Measurements from ENCODE around the gene SEPTIN8.
A peak's percentile ranks its signal among the peaks of the same experiment; 100 is the strongest.
"Not testable (repeated sequence)": the region's sequence is repeated elsewhere in the genome, so short reads cannot be mapped to it uniquely, and the experiment has no call there.

Gene SEPTIN8

DNA sequence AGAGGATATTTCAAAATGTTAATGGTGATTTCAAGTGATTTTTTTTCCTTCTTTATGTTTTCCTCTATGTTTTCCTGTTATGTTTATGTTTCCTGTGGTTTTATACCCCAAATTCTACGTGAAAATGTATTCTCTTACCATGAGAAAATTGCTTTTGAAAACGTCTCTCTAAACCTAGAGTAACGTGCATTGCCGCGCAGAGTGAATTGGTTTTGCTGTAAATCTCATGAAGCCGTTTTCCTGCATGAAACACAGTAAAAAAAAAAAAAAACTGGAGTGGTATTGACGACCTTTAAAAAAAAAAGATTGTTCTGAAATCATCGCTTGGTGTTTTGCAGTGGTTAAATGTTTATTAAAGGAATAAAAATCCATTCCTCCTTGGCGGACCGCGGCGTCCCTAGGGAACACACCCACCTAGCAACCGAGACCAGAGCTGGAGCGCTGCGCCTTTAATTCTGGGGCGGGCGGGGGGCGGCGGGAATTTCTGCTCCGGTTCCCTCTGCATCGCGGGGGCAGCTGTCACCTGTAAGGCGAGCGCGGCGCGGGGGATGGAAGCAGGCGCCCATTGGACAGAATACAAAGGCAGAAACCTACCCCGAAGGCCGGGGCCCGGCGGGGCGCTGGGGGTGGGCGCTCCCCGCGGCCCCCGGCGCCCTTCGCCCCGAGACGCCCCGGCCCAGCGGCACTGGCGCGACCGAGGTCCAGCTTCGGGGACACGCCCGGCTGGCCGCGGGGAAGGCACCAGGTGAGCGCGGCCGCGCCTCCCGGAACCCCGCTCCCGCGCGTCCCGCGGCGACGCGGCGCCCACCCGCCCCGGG, 36.0 kb upstream of the SEPTIN8 start, which contains the start of gene SOWAHA:
Gene SOWAHA, plus strand, starts transcription at position 522 of the 818 bp plus-strand sequence. CDS start 320 bp downstream, outside the sequence.
- DNase-seq, result peak; percentile 16 to 24

- no peak for DNase-seq
Measured at GRCh38 chr5:132812123-132812765, 35.2 kb upstream of the SEPTIN8 start.

GRCh38 chr5:132810605-132811004, 33.6 kb upstream of the SEPTIN8 start:
- DNase-seq, result no peak

- DNase-seq, result no peak
Measured at GRCh38 chr5:132808866-132809265, 31.8 kb upstream of the SEPTIN8 start.

DNA sequence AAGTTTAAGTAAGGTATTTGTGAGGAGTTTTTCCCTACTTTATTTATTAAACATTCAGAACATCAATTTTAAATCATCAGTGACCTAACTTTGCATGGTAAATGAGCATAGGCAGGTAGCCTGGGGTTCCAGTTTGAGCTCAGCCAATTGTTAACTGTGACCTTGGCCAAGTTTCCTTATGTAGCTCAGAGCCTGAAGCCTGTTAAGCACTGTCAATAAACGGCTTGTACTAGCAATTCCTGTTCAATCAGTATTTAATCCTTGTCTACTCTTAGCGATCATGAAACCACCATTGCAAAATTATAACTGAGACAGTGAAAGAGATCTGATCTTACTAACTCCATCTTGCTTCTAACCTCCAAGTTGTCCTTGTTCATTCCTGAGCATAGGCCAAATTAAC, 31.4 kb upstream of the SEPTIN8 start:
- DNase-seq, result no peak

DNA sequence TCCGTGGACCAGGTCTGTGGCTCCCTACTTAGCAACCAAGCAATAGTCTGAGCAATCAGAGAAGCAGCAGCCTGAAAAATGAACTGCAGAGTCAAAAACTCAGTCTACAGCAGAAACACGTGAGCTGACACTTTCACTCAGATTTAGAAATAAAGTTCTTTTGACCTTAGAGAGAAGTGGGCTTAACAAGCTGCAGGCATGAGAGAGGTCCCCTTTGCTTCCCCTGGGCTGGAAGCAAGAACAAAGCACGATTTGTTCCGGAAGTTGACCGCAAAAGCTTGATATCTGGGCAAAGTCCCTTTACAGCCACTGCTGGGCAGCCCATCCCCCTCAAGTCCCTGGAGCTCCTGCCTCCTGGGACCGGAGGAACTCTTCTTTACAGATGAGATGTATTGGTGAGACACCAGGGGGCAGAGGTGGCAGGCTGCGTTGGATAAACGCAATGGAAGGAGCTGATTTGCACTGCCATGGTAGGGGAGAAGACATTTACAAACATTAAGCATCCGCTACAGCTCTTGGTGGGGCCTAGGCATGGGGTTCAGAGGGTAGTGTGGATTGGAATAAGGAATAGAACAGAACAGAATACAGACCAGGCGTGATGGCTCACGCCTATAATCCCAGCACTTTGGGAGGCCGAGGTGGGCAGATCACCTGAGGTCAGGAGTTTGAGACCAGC, 30.3 kb upstream of the SEPTIN8 start:
- DNase-seq, result no peak

DNA sequence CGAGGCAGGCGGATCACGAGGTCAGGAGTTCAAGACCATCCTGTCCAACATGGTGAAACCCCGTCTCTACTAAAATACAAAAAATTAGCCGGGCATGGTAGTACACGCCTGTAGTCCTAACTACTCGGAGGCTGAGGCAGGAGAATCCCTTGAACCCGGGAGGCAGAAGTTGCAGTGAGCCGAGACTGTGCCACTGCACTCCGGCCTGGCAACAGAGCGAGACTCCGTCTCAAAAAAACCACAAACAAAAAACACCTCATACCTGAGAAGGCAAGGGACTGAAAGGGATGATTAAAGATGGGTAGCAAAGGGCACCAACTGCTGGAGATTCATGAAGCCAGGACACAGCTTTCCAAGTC, 29.7 kb upstream of the SEPTIN8 start:
- not testable (repeated sequence) for DNase-seq

DNA sequence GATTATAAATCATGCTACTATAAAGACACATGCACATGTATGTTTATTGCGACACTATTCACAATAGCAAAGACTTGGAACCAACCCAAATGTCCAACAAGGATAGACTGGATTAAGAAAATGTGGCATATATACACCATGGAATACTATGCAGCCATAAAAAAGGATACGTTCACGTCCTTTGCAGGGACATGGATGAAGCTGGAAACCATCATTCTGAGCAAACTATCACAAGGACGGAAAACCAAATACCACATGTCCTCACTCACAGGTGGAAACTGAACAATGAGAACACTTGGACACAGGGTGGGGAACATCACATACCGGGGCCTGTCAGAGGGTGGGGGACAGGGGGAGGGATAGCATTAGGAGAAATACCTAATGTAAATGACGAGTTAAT, 28.8 kb upstream of the SEPTIN8 start:
- not testable (repeated sequence) for DNase-seq

DNA sequence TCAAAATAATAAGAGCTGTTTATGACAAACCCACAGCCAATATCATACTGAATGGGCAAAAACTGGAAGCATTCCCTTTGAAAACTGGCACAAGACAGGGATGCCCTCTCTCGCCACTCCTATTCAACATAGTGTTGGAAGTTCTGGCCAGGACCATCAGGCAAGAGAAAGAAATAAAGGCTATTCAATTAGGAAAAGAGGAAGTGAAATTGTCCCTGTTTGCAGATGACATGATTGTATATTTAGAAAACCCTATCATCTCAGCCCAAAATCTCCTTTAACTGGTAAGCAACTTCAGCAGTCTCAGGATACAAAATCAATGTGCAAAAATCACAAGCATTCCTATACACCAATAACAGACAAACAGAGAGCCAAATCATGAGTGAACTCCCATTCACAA, 27.2 kb upstream of the SEPTIN8 start:
- DNase-seq, result not testable (repeated sequence)

DNA sequence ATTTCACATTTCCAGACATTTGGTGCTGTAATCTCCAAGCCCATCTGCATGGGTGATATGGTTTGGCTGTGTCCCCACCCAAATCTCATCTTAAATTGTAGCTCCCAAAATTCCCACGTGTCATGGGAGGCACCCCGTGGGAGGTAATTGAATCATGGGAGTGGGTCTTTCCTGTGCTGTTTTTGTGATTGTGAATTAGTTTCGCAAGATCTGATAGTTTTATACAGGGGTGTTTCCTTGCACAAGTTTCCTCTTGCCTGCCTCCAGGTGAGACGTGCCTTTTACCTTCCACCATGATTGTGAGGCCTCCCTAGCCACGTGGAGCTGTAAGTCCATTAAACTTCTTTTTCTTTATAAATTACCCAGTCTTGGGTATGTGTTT, 25.6 kb upstream of the SEPTIN8 start:
- DNase-seq, result not testable (repeated sequence)

- no peak for DNase-seq
Measured at GRCh38 chr5:132802044-132802684, 25.1 kb upstream of the SEPTIN8 start.

DNA sequence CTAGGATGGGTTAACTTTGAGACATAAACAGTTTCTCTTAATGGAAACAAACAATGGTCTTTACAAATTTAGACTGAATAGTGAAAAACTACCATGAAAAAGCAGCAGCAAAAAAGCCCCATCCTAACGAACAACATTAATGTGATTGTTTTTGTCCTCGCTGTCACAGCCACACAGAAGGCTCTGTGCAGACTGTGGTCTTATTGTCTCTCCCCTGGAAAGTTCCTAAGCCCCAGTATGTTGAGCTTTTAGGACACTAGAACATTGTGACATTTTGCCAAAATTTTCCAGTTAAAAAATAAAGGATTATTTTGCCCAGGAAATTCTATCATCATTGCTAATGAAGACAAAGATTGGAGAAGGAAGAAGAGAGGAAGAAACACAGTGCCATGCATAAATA, 23.5 kb upstream of the SEPTIN8 start:
- no peak for DNase-seq

DNA sequence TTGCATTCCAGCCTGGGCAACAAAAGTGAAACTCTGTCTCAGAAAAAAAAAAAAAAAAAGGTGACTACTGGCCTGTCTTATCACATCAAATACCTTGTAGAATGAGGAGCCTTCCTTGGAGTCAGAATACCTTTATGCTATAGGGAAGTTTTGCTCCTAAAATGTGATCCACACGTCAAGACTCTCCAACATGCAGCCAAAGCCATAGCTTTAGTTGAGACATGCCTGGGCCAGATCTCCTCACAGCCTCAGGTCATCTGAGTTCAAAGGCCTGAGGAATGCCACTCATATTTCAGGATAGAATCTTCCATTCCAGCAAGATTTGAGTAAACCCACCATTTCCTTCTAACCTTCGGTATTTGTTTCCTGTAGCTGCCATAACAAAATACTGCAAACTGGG, 22.4 kb upstream of the SEPTIN8 start:
- no peak for DNase-seq

DNA sequence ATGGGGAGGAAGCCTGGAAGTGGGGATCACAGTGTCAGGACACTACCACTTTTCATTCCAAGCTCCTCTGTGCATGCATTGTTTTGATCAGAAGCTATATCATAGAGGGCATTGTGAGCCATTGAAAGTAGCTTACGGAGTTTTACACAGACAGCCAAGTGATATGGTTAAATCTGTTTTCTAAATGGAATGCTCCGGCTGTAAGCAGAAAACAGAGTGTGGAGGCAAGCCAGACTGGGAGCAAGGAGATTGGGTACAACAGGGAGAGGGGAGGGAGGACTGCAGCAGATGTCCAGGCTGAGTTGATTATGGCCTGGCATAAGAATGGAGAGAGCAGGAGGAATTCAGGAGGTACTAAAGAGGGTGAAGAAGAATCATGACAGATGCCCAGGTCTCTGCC, 20.6 kb upstream of the SEPTIN8 start:
- DNase-seq, result no peak

- DNase-seq, result no peak
Measured at GRCh38 chr5:132791026-132791425, 14.0 kb upstream of the SEPTIN8 start.

DNA sequence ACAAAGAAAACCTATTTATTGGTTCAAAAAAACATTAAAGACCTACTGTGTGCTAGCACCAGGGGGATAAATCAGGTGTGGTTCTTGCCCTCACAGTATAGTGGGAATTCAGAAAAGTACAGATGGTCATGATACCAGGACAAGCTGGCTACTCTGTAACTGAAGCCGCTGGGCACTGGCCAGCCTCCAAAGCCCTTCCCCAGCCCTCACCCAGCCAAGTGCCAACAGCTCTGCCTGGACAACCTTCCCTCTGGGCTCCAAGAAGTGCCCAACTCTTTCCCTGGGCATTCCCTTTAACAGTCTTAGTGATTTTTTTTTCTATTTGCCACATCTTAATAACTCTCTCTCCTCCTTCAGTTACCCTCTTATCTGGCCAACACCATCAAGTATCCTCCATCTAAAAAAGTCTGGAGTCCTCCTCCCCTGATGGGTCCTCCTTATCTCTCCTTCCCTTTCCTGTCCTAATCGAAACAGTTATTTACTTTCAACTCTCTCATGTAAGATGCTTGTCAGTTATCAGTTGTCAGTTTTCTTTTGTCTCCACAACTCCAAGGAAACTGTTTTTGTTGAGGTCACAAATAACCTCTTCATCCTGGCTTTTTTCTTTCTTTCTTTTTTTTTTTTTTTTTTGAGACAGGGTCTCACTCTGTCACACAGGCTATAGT, 13.3 kb upstream of the SEPTIN8 start:
- DNase-seq, result no peak

GRCh38 chr5:132788990-132789886, 12.2 kb upstream of the SEPTIN8 start:
- DNase-seq, result no peak

DNA sequence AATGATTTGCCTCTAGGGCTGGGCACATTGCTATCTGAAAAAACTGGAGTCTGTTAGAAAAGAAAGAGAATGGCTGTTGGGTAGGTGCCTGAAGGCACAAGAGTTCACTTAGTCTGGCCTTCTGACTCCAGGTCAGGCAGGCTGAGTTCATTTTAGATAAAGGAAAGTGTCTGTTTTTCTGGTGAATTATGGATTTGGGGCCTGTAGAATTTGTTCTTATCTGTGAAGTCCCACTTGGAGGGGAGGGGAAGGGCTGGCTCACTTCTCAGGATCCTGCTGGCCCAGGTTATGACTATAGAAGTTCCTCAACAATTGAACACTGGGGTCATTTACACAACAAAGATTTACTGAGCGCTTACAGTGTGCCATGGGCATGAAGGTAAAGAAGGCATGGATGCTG, 11.5 kb upstream of the SEPTIN8 start:
- no peak for DNase-seq

GRCh38 chr5:132787076-132787475, 10.0 kb upstream of the SEPTIN8 start:
- no peak for DNase-seq

DNA sequence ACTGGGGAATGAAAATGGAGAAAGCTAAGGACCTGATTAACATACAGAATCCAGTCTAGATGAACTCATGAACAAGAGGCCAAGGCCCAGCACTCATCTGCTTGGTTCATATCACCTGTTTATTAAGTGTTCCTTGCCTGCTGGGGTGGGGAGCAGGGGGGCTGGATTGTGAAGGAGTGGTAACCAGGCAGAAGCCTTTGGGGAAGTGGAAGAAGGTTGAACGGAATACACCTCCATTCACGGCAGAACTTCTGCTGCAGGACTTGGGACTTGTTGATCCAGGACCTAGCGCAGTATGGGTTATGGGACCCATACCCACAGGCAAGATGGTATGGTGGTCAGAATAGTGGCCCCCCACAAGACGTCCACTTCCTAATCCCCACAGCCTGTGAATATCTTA, 8.8 kb upstream of the SEPTIN8 start:
- no peak for DNase-seq

DNA sequence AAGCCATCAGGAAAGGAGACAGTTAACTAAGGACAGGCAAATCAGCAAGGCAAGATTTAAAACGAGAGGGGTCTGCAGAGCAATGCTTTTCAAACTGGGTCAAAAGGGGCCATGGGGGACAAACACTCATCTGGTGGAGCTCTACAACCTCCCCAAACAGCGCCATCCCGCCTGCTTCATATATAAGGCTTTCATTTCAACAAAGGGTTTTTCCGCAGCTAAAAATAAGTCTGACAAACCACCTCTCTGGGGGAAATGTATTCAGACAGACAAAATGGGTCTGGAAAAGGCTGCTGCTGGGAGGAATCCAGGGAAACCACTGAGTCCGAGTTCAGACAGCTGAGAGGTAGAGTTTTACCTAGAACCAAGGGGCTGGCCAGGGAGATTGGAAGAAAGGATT, 8.3 kb upstream of the SEPTIN8 start:
- DNase-seq, result no peak

DNA sequence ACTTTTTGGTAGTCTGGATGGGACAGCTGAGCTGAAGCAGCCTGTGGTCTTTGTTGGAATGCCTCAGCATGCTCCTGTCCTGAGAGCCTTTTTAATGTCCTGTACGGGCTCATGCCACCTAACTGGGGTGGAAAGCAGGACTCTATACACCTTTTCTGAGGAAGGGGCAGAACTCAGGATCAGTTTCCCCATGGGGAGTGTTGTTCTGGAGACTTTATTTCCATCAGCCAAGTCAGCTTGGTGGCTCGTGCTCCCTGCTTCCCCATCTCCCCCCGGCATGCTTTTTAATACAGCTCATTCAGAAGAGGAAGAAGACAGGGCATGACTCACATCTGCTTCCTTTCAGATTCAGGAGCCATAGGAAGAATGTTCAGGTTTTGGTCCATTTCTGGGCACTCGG, 5.1 kb upstream of the SEPTIN8 start:
- no peak for DNase-seq

Measured in stimulated activated CD4-positive, alpha-beta T cell treated with anti-CD3 and anti-CD28 coated beads, Interleukin-4, amount 100 ng/mL, for 4 hours (primary cell).